ENCODE results near the gene CORO1C.

Gene CORO1C

DNA sequence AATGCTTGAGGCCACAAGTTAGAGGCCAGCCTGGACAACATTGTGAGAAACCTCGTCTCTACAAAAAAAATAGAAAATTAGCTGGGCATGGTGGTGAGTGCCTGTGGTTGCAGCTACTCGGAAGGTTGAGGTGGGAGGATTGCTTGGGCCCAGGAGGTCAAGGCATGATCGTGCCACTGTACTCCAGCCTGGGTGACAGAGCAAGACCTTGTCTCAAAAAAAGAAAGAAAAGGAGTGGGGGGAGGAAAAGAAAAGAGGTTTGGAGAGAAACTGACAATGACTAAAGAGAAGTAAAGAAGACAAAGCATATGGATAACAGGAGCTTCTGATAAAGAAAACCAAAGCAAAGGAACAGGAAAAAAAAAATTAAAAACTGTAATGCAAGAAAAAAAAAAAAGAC, 60.2 kb downstream of the CORO1C start:
- DNase-seq (ENCODE audit: low read depth), result no peak
- H3K4me3 ChIP-seq (replicated peaks; ENCODE audit: low read depth, low read length), result no peak overlapping the region
- TF ChIP-seq, protein P1, sequence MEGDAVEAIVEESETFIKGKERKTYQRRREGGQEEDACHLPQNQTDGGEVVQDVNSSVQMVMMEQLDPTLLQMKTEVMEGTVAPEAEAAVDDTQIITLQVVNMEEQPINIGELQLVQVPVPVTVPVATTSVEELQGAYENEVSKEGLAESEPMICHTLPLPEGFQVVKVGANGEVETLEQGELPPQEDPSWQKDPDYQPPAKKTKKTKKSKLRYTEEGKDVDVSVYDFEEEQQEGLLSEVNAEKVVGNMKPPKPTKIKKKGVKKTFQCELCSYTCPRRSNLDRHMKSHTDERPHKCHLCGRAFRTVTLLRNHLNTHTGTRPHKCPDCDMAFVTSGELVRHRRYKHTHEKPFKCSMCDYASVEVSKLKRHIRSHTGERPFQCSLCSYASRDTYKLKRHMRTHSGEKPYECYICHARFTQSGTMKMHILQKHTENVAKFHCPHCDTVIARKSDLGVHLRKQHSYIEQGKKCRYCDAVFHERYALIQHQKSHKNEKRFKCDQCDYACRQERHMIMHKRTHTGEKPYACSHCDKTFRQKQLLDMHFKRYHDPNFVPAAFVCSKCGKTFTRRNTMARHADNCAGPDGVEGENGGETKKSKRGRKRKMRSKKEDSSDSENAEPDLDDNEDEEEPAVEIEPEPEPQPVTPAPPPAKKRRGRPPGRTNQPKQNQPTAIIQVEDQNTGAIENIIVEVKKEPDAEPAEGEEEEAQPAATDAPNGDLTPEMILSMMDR (IDR thresholded peaks at IDR 0.05; ENCODE audit: low read length, missing control alignments), result no peak

DNA sequence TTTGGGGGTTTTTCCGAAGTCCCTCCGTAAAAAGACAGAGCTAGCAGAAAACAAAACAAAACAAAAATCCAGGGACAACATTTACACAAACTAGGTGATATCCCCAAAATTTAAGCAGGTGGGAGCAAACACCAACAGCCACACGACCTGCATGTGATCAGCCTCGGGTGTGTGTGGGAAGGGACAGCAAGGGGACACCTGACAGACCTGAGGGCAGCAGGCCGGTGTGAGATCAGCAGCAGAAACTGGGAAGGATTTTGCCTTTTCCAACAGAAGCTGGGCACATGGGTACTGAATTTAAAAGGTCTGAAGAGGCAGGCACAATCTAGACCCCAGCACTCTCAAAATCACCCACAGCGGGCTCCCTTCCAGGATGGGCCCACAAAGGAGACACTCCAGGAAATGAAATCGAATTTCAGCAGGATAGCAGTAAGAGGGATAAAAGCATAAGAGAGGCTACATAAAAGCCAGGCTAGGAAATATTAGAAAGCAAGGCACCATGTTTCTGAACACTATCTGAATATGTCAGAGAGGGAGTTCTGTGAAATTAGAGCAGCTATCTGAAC, 61.2 kb downstream of the CORO1C start:
- TF ChIP-seq, protein P1 (IDR thresholded peaks at IDR 0.05; ENCODE audit: low read length, missing control alignments), result no peak
- no peak for DNase-seq (ENCODE audit: low read depth)
- H3K4me3 ChIP-seq (replicated peaks; ENCODE audit: low read depth, low read length), result no peak overlapping the region

DNA sequence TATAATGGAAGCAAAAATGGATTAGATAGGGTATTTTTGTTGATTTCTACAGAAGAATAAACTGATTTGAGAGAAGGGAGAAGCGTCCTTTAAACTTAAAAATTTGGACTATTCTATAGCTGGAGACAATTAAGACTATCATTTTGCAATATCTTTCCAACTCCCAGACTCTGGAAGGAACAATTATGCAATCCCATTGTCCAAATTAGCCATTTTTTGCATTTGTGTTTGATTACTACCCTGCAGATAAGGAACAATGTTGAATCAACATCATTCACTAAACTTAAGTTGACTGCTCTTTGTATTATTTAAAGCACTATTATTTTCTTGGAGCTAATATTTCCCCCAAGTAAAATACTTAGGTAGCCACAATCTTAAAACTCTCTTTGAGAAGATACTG, 62.8 kb downstream of the CORO1C start:
- H3K4me3 ChIP-seq (replicated peaks; ENCODE audit: low read depth, low read length), result no peak overlapping the region
- DNase-seq (ENCODE audit: low read depth), result peak; percentile 80
- TF ChIP-seq, protein P1 (IDR thresholded peaks at IDR 0.05; ENCODE audit: low read length, missing control alignments), result no peak

DNA sequence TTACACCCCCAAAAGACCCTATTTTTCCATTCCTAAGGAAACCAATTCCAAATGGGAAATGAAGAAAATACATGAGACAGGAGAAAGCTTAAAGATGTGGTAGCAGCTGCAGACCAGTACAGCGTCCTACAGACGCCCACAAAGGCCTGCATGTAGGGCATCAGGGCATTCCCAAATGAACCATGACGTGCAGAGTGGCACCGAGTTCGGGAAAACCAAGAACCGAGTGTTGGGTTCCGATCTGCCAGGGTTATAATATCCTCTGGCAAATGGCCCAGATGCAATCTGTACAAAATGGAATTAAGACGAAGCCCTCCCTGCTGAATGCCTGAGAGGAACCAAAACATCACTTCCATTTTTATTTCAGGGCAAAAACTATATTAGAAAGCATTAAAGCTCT, 63.3 kb downstream of the CORO1C start:
- no peak for DNase-seq (ENCODE audit: low read depth)
- no peak overlapping the region for H3K4me3 ChIP-seq (replicated peaks; ENCODE audit: low read depth, low read length)
- TF ChIP-seq, protein P1 (IDR thresholded peaks at IDR 0.05; ENCODE audit: low read length, missing control alignments), result no peak

DNA sequence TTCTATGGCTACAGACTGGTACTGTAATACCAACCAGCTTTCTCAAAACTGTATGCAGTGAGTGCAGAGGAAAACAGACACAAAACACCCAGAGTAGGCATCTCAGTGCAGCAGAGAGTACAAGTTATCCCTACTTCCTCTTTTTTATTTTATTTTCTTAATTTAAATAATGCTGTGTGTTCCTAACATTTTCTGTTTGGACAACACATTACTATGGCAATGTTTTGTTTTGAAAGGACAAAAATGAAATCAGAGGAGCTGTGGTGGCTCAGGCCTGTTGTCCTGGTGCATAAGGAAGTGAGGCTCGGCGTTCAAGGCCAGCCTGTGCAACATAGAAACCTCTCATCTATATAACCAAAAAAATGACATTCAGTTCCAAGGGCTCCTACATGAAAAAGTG, 64.0 kb downstream of the CORO1C start:
- peak; percentile 30 for DNase-seq (ENCODE audit: low read depth)
- TF ChIP-seq, protein P1 (IDR thresholded peaks at IDR 0.05; ENCODE audit: low read length, missing control alignments), result no peak
- no peak overlapping the region for H3K4me3 ChIP-seq (replicated peaks; ENCODE audit: low read depth, low read length)

DNA sequence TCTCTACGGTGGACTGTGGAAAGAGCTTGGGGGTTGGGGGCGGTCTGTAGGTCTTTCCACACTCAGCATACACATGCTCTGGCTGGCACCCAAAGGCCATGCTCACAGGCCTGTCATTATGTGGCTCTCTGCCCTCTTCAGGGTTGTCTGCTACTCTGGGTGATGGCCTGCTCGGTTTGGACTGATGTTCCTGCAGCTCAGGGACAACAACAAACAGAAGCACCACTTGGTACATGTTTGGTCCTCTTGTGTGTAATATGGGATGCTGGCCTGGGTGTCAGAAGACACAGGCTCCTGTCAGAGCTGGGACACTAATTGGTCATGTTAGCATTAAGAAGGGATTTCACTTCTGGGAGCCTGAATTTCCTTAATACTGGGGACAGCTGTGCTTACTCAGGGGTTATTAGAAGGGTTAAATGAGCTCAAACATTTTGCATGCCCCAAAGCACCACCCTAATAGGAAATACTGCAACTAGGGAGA, 64.9 kb downstream of the CORO1C start:
- H3K4me3 ChIP-seq (replicated peaks; ENCODE audit: low read depth, low read length), result no peak overlapping the region
- TF ChIP-seq, protein P1 (IDR thresholded peaks at IDR 0.05; ENCODE audit: low read length, missing control alignments), result no peak
- peak; percentile 65 for DNase-seq (ENCODE audit: low read depth)

DNA sequence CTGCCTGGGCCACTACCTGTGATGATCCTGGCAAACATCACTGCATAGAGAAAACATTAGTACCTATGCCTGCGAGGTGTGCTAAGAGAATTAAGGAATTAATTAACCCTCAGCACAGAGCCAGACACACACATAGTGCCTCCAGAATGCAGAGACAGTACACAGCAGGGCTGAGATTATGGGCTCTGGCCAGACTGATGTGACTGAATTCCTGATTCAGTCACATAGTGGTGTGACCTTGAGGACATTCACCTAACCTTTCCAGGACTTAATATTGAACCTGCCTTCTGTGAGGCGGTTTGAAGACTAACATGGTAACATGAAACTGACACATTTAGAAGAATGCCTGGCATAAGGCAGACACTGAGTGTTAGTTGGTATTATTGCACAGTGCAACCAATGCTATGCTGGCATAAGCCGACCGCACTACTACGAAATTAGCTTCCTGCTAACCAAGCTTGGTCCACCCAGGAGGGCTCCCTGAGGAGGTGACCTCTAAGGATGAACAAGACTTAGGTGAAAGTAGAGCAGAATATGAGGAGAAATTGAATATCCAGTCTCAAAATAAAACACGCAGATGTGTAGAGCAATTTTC, 65.6 kb downstream of the CORO1C start:
- no peak for DNase-seq (ENCODE audit: low read depth)
- H3K4me3 ChIP-seq (replicated peaks; ENCODE audit: low read depth, low read length), result no peak overlapping the region
- TF ChIP-seq, protein P1 (IDR thresholded peaks at IDR 0.05; ENCODE audit: low read length, missing control alignments), result no peak
